ENCODE data around the gene TRAPPC2L.
"Not testable (repeated sequence)": the region's sequence is repeated elsewhere in the genome, so short reads cannot be mapped to it uniquely, and the experiment has no call there.

Gene TRAPPC2L

DNA sequence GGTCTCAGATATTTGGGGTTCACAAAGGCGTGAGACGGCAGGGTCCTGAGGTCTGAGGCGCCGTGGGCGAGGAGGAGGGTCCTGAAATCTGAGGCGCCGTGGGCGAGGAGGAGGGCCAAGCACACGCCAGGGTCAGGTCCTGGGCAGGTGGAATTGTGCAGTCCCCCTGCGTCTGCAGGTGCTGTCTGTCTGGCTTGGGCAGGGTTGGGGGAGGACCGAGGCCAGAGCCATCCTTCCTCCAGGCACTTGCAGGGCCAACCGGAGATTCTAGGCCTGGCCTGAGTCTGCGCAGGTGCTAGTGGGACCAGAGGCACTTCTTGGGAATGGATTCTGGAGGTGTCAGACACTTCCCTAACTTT, 42.8 kb upstream of the TRAPPC2L start:
- no peaks in the 10 kb centered on the region for H3K9me3 Mint-ChIP-seq
- H3K4me1 Mint-ChIP-seq, result peaks cover 12 to 39% of the 10 kb centered on the region in 2 donors
- H3K36me3 Mint-ChIP-seq, result peaks cover 12 to 21% of the 10 kb centered on the region in 2 donors
- DNase-seq (no peak), ATAC-seq (replicated peaks) (no peak)
- peak overlapping the region in 1 of 2 donors; percentile 39 for H3K4me3 Mint-ChIP-seq
- no peaks in the 10 kb centered on the region for H3K27me3 Mint-ChIP-seq
- peak overlapping the region; percentile 25 for H3K27ac Mint-ChIP-seq

DNA sequence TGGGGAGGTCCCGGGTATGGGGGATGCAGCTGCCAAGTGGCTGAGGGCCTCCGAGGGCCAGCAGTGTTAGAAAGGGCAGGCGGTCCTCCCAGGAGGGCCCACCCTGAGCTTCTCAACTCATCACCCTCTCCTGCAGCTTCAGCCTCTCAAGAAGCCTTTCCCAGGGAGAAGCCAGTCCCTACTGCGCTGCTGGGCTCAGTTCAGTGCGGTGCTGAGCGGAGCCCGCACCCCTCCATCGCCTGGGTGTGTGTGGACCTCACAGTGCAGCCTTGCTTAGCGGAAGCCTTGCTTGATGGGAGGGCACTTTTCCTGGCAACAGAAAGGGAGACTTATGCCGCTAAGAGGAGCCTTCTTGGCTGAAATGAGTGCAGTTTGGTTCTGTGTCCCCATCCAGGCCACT, 41.7 kb upstream of the TRAPPC2L start:
- no peak overlapping the region for H3K4me3 Mint-ChIP-seq
- H3K27ac Mint-ChIP-seq, result peak overlapping the region; percentile 77
- DNase-seq (no peak), ATAC-seq (replicated peaks) (no peak)
- no peaks in the 10 kb centered on the region for H3K27me3 Mint-ChIP-seq
- H3K36me3 Mint-ChIP-seq, result peaks cover 2 to 12% of the 10 kb centered on the region in 2 donors
- no peaks in the 10 kb centered on the region for H3K9me3 Mint-ChIP-seq
- peaks cover 6 to 28% of the 10 kb centered on the region in 2 donors for H3K4me1 Mint-ChIP-seq

DNA sequence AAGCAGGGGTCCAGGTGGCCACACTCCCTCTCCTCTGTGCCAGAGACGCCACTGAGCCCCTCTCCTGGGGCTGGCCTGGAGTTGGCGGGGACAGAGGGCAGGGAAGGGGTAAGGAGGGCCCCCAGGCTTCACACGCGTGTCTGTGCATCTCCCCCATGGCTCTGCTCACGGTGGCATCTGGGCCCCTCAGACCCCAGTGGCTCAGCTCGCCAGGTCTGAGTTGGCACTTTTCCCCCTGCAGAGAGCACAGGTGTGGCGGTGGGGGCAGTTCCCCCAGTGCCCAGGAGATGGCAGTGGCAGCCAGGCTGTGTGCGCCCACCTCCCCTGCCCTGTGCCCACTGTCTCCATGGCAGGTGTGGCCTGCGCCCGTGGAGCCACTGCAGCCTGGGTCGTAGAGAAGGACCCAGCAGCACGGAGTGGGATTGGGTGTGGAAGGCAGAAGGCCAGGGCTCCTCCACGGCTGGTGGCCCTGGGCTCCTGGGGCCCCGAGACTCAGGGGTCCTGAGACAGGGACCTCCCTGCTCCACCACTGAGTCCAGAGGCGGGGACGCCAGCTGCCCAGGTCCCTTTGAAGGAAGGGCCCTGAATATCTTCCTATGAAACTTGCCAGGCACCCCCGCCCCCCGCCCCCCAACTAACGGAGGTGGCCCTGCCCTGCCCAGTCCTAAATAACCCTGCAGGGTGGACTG, 40.9 kb upstream of the TRAPPC2L start:
- H3K4me1 Mint-ChIP-seq, result peaks cover 3 to 19% of the 10 kb centered on the region in 2 donors
- H3K27ac Mint-ChIP-seq, result no peak overlapping the region
- ATAC-seq (replicated peaks) (peak; percentile 26 to 27), DNase-seq (peak; percentile 49)
- no peaks in the 10 kb centered on the region for H3K9me3 Mint-ChIP-seq
- H3K36me3 Mint-ChIP-seq, result peaks cover 2 to 4% of the 10 kb centered on the region in 2 donors
- no peaks in the 10 kb centered on the region for H3K27me3 Mint-ChIP-seq
- no peak overlapping the region for H3K4me3 Mint-ChIP-seq

DNA sequence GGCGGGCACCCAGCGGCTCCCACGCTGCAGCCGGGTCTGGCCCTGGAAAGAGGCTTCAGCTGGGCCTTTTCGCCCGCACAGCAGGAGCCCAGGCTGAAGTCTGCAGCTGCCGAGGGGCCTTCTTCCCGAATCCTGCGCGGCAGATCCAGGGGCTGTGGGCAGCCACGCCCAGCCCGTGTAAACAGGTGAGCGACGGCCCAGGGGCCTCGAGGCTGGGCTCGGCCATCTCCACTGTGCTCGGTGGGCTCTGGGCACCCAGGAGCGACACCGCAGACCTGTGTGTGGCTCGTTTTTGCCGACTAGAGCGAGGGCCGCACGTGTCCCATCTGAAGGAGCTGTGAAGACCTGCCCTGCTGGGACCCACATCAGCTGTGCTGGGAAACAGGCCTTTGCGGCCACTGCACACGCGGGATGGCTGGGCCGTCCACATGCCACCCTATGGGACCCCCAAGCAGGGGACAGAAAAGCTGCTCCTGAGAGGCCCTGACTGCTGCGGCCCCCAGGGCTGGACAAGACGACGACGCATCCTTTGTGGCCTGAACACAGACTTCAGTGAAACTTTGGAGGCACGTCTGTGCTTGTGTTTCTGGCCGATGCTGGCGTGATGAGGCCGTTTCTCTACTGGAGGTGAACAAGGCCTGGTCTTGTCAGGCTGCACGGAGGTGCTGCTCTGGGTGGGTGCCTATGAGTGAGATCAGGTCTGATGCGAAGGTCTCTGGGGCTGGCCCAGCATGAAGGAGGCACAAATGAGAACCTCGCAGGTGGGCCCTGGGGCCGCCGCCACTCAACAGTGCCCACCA, 40.0 kb upstream of the TRAPPC2L start:
- no peaks in the 10 kb centered on the region for H3K9me3 Mint-ChIP-seq
- peak overlapping the region; percentile 14 for H3K27ac Mint-ChIP-seq
- no peak overlapping the region for H3K4me3 Mint-ChIP-seq
- H3K27me3 Mint-ChIP-seq, result no peaks in the 10 kb centered on the region
- ATAC-seq (replicated peaks) (no peak), DNase-seq (no peak)
- H3K36me3 Mint-ChIP-seq, result peaks cover 0 to 4% of the 10 kb centered on the region in 2 donors
- peaks cover 2 to 16% of the 10 kb centered on the region in 2 donors for H3K4me1 Mint-ChIP-seq

DNA sequence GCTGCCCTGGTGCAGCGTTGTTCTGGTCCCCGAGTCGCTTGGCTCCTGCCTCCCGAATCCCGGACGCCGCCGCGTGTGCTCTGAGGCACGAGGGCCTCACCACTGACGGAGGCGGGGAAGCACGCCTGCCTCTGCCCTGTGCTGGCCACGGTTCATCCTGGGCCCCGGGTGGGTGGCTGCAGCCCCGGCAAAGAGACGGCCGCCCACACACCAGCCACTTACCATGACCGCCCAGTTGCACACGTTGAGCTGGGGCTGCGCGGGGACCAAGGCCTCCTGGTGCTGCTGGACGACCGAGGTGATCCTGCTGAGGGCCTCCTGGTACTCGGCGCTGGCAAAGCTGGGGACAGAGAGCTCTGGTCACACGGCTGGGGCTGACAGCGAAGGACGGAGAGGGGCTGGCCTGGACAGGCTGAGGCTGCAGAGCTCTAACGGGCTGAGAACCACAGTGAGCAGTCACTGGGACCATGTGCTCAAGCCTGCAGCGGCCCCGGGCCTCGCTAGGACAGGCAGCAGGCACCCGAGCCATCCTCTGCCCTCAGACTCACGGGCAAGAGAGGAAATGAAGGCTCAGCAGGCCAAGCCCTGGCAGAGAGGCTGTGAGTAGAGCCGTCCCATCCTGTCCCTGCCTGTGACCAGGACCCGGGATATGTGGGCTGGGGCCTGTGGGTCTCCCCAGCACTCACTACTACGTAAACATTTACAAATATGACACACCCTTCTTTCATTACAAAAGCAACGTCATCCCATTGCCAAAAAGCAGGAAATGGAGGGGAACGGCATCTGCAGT, 38.9 kb upstream of the TRAPPC2L start:
- no peaks in the 10 kb centered on the region for H3K27me3 Mint-ChIP-seq
- ATAC-seq (replicated peaks) (no peak), DNase-seq (no peak)
- H3K9me3 Mint-ChIP-seq, result no peaks in the 10 kb centered on the region
- H3K36me3 Mint-ChIP-seq, result peaks cover 7 to 9% of the 10 kb centered on the region in 2 donors
- no peak overlapping the region for H3K27ac Mint-ChIP-seq
- H3K4me1 Mint-ChIP-seq, result peaks cover 0 to 8% of the 10 kb centered on the region in 2 donors
- no peak overlapping the region for H3K4me3 Mint-ChIP-seq

DNA sequence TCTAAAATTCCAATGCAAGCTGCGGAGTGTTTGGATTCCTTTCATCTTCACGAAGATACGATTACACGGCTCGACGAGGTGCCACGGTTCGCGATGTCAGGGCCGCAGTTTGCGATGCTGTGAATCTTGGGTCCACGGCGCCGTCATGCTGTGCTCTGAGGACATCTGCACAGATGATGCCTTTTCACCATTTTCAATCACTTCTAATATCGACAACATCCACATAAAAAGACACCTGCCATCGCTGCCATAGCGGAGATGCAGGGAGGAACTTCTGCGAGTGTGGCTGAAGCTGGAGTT, 38.4 kb upstream of the TRAPPC2L start:
- no peak for DNase-seq
- no peaks in the 10 kb centered on the region for H3K27me3 Mint-ChIP-seq
- H3K27ac Mint-ChIP-seq, result no peak overlapping the region
- peaks cover 0 to 8% of the 10 kb centered on the region in 2 donors for H3K4me1 Mint-ChIP-seq
- no peaks in the 10 kb centered on the region for H3K9me3 Mint-ChIP-seq
- ATAC-seq (replicated peaks), result no peak
- H3K4me3 Mint-ChIP-seq, result no peak overlapping the region
- peaks cover 9 to 11% of the 10 kb centered on the region in 2 donors for H3K36me3 Mint-ChIP-seq

DNA sequence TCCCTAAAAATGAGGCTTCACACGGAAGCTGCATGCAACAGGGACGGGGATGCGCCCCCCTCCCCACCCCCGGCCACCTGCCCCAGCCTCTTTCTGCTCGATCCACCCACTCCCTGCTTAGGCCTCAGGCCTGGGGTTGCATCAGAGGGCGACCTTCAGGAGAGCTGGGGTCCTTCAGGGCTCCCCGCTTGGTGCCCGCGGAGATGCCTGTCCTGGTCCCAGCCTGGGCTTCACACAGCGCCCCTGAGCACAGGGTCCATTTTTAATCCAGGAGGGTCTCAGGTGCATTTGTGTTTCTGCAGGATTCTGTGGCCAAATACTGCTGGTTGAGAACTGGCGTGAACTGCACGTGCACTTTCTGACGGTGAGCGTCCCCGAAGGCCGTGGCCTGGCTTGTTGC, 37.8 kb upstream of the TRAPPC2L start:
- Mint-ChIP-seq H3K36me3 (peaks cover 9 to 11% of the 10 kb centered on the region in 2 donors), H3K9me3 (no peaks in the 10 kb centered on the region), H3K4me3 (no peak overlapping the region), H3K4me1 (peaks cover 0 to 8% of the 10 kb centered on the region in 2 donors), H3K27me3 (no peaks in the 10 kb centered on the region), H3K27ac (no peak overlapping the region)
- no peak for DNase-seq
- no peak for ATAC-seq (replicated peaks)

DNA sequence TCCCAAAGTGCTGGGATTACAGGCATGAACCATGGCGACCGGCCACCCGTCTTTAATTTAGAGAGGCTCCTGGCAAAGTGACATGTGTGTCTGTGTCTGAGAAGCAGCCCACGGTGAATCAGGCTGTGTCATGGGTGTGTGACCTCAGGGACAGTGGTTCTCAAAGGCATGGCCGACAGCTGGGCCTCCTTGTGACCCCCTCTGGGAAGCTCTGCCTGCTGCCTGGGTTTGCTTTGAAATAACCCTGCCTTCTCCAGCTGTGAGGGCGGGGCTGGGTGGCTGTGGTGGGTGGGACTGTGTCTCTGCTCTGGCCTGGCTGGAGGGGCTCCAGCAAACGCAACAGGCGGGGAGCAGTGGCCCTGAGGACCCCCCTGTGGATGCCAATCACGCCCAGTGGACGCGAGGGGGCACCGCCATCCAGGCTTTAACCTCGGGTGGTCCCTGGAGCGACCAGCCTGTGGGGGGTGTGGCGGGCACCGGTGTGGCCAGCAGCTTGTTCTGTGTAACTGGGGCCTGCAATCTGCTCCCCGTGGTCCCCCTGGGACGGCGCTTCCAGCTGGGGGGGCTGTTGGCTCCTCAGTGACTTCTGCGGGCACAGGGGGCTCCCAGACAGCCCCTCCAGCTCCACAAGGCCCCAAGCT, 36.4 kb upstream of the TRAPPC2L start:
- Mint-ChIP-seq H3K4me1 (peaks cover 0 to 7% of the 10 kb centered on the region in 2 donors), H3K4me3 (no peak overlapping the region), H3K9me3 (no peaks in the 10 kb centered on the region), H3K27ac (no peak overlapping the region), H3K27me3 (no peaks in the 10 kb centered on the region), H3K36me3 (peaks cover 9 to 11% of the 10 kb centered on the region in 2 donors)
- DNase-seq (no peak), ATAC-seq (replicated peaks) (no peak)

DNA sequence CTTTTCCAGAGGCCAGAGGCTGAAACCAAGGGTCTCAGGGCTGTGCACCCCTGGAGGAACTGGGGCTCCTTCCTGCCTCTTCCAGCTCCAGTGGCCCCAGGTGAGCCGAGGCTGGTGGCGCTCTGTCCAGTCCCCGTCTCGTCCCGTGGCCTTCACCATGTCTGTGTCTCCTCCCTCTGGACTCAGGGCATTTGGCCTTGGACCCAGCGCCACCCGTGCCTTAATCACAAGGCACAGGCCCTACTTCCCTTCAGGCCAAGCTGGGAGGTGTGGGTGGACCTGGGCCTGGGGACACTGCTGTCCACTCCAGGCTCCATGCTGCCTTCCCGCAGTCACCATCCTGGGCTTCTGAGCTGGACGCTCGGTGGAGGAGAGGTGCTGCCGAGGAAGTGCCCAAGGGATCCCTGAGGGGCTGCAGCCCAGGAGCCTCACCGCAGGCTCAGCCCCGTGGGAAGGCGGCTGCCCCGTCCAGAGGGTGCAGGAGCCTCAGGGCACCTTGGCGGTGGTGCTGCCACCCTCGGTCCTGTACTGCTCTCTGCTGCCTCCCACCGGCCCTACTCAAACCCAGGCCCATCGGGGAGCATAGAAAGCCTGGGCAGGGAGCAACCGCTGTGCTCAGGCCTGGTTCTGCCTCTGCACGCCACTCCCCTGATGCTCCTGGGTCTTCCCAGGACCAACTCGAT, 35.6 kb upstream of the TRAPPC2L start:
- no peak for DNase-seq
- H3K27ac Mint-ChIP-seq, result no peak overlapping the region
- no peaks in the 10 kb centered on the region for H3K9me3 Mint-ChIP-seq

DNA sequence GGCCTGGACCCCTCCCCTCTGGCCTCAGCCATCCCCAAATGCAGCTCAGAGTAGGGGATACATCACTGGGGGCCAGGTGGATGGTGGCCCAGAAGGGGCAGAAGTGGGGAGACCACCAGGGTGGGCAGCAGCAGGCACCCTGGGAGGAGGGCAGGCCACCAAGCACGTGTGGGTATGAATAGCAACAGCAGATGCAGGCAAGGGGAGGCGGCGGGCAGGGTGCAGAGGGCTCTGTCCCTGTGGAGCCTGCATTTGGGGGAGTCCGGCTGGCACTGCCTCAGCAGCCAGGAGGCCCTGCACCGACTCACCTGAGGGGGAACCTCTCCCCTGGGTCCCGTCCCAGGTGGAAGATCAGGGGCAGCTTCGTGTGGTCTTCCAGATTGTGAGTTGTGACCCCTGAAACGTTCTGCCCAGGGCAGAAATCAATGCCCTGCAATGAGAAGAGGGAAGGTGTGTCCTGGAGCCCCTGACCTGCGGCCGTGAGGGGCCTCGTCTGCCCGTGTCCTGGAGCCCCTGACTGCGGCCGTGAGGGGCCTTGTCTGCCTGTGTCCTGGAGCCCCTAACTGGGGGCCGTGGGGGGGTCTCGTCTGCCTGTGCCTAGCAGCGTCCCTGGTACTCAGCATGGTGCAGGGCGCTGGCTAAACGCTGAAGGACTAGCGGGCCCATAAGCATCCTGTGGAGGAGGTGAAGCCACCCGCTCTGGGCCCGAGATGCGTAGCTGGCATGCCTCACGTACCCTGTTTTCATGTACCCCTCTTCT, 34.5 kb upstream of the TRAPPC2L start:
- DNase-seq, result no peak
- peaks cover 12 to 14% of the 10 kb centered on the region in 2 donors for H3K36me3 Mint-ChIP-seq
- no peak overlapping the region for H3K27ac Mint-ChIP-seq
- no peaks in the 10 kb centered on the region for H3K9me3 Mint-ChIP-seq
- no peaks in the 10 kb centered on the region for H3K27me3 Mint-ChIP-seq
- H3K4me3 Mint-ChIP-seq, result no peak overlapping the region
- no peak for ATAC-seq (replicated peaks)
- H3K4me1 Mint-ChIP-seq, result no peaks in the 10 kb centered on the region

More for the DNA sequence above, 35.6 kb upstream of the TRAPPC2L start:
- no peak for ATAC-seq (replicated peaks)
- Mint-ChIP-seq H3K4me3 (no peak overlapping the region), H3K4me1 (no peaks in the 10 kb centered on the region), H3K27me3 (no peaks in the 10 kb centered on the region), H3K36me3 (peaks cover 12 to 14% of the 10 kb centered on the region in 2 donors)

DNA sequence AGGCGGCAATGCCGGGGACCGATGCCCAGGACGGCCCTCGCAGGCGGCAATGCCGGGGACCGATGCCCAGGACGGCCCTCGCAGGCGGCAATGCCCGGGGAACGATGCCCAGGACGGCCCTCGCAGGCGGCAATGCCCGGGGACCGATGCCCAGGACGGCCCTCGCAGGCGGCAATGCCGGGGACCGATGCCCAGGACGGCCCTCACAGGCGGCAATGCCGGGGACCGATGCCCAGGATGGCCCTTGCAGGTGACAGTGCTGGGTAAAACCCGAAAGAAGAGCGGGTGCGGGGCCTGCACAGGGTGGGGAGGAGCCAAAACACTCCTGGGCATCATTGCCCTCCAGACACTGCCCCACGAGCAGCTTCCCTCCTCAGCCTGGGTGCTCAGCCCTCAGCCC, 33.3 kb upstream of the TRAPPC2L start:
- H3K4me1 Mint-ChIP-seq; DNase-seq; H3K9me3 Mint-ChIP-seq; H3K27me3 Mint-ChIP-seq; ATAC-seq (replicated peaks); H3K4me3 Mint-ChIP-seq; H3K27ac Mint-ChIP-seq: not testable (repeated sequence)
- peaks cover 14% of the 10 kb centered on the region in 2 donors for H3K36me3 Mint-ChIP-seq

DNA sequence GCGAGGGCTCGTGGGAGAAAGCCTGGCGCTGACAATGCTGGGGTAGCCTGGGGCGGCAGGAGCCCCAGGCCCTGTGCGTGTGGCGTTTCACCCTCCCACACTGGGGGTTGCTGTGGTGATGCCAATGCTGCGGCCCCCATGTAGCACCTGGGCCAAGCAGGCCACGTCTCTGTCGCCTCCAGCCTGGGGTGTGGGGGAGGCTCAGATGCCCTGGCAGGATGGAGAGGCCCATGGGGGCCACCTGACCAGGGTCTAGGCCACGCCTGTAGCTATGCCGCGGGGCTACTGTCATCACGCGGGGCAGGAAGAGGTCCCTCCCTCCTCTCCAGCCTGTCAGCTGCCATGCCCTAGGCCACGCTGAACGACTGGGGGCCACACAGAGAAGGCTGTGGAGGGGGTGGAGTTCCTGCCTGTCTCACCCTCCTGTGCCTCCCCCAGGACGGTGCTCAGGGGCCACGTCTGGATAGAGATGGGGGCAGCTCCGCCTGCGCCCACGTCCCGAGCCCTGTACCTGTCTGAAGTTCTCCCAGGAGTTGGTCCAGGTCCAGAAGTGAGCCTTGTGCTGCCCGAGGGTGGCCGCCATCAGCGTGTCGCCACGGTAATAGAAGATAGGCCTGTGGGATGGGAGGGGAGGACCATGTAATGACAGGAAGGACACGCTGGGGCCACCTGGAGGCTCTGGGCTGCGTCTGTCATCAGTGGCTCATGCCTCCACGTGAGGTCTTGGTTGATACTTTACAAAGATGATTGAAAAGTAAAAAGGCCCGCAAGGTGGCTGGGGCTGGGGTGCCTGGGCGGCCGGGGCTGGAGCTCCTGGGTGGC, 32.5 kb upstream of the TRAPPC2L start:
- Mint-ChIP-seq H3K4me1 (no peaks in the 10 kb centered on the region), H3K4me3 (no peak overlapping the region), H3K9me3 (no peaks in the 10 kb centered on the region), H3K36me3 (peaks cover 20 to 22% of the 10 kb centered on the region in 2 donors), H3K27ac (no peak overlapping the region), H3K27me3 (no peaks in the 10 kb centered on the region)
- DNase-seq (no peak), ATAC-seq (replicated peaks) (no peak)

DNA sequence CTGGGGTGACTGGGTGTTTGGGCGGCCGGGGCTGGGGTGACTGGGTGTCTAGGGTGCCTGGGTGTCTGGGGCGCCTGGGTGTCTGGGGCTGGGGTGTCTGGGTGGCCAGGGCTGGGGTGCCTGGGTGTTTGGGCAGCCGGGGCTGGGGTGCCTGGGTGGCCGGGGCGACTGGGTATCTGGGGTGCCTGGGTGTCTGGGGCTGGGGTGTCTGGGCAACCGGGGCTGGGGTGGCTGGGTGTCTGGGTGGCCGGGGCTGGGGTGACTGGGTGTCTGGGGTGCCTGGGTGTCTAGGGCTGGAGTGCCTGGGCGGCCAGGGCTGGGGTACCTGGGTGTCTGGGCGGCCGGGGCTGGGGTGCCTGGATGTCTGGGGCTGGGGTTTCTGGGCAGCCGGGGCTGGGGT, 31.8 kb upstream of the TRAPPC2L start:
- H3K36me3 Mint-ChIP-seq, result peaks cover 23 to 24% of the 10 kb centered on the region in 2 donors
- H3K9me3 Mint-ChIP-seq, result no peaks in the 10 kb centered on the region
- no peaks in the 10 kb centered on the region for H3K27me3 Mint-ChIP-seq
- DNase-seq (no peak), ATAC-seq (replicated peaks) (no peak)
- H3K4me1 Mint-ChIP-seq, result no peaks in the 10 kb centered on the region
- no peak overlapping the region for H3K4me3 Mint-ChIP-seq
- H3K27ac Mint-ChIP-seq, result no peak overlapping the region

Measured in stimulated activated naive B cell treated with anti-CD40 and anti-IgM and Interleukin-4, amounts not matched to agents 10 μg/mL and 1 μg/mL and 100 μg/mL, for 72 hours (primary cell).